Urinary bladder (tissue), 4 donors: Measurements from ENCODE around the gene GFRA1. TPM values are rescaled to one million over a fixed set of nuclear protein-coding genes. Genes with fewer than 3 reads are reported as not detected.

Experiments used
- DNase-seq: peaks from one replicate; pipeline ENCODE4 v3.0.0-alpha.2; 2015; ENCODE audit errors: extremely low spot score
- H3K27ac ChIP-seq: one replicate; pipeline ENCODE4 v1.5.1; 2013; ENCODE audit warnings: low read depth, mild to moderate bottlenecking, moderate library complexity
- H3K36me3 ChIP-seq: one replicate; pipeline ENCODE4 v1.6.1; 2013; ENCODE audit warnings: mild to moderate bottlenecking, moderate library complexity; ENCODE audit not compliant: insufficient read depth
- H3K4me1 ChIP-seq: one replicate; pipeline ENCODE4 v1.6.1; 2013; ENCODE audit warnings: mild to moderate bottlenecking, moderate library complexity; ENCODE audit not compliant: insufficient read depth
- H3K4me3 ChIP-seq: one replicate; pipeline ENCODE4 v1.5.1; 2013; ENCODE audit warnings: low read depth, low read length
- WGBS: extraction: QIAGEN DNeasy Blood & Tissue Kit; methylation state at CpG from one replicate; pipeline ENCODE4 v1.1.7; 2013; 5-methylcytosine and 5-hydroxymethylcytosine counted together
- polyA plus RNA-seq: library from polyadenylated mRNA; stranded (reverse); fragments of 200-250 nt; gene quantifications from one replicate; pipeline ENCODE4 v1.2.3, GENCODE V29; 2013
- total RNA-seq: library from RNA; depleted of rRNA; stranded (reverse); fragments of >200 nt; gene quantifications from one replicate; pipeline ENCODE4 v1.2.3, GENCODE V29; 2014
- donor health status: healthy with polysubstance abuse.
- donor health status: healthy.

Gene GFRA1
- total and polyA plus RNA-seq, 2 donors = 24.2 to 60.9 TPM

DNA sequence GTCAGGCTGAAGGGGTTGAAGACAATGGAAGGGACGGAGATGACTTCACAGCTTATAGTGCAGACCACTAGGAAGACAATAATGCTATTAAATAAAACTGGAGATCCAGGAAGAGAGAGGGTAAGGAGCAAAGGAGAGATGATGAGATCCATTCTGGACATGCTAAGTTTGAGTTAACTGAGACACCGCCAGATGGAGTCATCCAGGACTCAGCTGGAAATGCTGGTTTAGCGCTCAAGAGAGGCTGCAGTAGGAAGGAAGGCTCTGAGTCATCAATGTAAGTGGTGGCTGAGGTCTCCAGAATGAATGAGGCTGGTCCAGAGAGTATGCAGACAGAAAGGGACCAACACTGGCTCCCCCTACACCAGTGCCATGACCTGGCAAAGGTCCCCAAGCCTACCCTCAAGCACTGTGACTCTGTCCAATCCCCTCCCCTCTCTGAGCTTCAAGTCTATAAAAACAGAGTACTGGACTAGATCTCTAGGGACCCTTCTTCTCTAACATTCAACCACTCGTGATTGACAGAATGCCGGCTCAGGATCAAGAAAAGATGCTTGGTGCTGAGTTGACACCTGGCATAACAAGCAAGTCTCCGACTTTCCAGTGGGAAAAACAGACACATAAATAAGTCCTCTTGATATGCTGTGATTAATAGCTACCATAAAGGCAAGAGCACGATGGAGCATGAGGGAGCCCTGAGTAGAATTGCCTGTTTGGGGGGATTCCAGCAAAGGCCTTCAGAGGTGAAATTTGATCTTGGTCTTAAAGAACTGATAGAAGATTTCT is 8.9 kb downstream of the GFRA1 start:
- DNase-seq = no peak
- WGBS = 83% methylated on average over 7 of the region's 7 CpGs
- H3K4me1 ChIP-seq = no peaks in the 10 kb centered on the region
- H3K27ac ChIP-seq = no peak overlapping the region
- H3K4me3 ChIP-seq = no peak overlapping the region
- H3K36me3 ChIP-seq = no peaks in the 10 kb centered on the region

DNA sequence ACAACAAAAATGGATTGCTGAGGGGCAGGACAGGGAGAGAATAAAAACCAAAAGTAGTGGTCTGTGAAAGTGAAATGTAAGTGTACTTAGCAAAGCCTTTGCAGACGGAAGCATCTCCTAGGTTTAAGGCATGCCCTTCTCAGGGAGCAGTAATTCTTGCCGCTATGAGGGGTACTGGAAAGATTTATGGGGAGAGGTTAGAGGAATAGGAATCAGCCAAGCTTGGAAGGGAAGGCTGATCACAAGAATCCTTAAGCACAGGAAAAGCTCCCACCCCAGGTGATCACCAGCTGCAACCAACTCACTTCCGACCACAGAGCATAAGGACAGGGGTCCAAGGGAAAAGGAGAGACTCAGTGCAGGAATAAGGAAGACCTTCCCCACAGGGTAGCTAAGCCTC is 10.3 kb downstream of the GFRA1 start:
- Histone ChIP-seq H3K4me3 (no peak overlapping the region), H3K36me3 (no peaks in the 10 kb centered on the region), H3K27ac (no peak overlapping the region), H3K4me1 (no peaks in the 10 kb centered on the region)
- WGBS = 90% methylated on average over 3 of the region's 3 CpGs
- no peak for DNase-seq

DNA sequence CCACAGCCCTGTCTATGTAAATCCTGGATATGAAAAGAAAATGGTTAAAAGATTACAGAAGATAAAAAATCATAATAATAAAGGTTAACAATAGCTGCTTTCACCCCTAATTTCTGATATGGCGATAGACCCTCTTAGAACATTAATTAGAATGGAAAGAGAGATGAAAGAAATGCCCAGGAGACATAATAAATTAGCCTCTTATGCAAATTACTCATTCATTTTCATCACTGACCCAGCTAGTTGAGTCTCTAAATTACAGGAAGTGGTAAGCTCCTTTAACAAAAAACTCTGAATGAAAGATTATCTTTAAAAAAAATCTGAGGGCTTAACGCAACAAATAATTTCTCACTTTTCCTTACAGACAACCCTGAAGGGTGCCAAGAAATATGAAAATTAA is 12.4 kb downstream of the GFRA1 start:
- Histone ChIP-seq H3K4me1 (no peaks in the 10 kb centered on the region), H3K4me3 (no peak overlapping the region), H3K27ac (no peak overlapping the region), H3K36me3 (no peaks in the 10 kb centered on the region)
- WGBS = 81% methylated on average over 2 of the region's 2 CpGs
- DNase-seq = no peak

DNA sequence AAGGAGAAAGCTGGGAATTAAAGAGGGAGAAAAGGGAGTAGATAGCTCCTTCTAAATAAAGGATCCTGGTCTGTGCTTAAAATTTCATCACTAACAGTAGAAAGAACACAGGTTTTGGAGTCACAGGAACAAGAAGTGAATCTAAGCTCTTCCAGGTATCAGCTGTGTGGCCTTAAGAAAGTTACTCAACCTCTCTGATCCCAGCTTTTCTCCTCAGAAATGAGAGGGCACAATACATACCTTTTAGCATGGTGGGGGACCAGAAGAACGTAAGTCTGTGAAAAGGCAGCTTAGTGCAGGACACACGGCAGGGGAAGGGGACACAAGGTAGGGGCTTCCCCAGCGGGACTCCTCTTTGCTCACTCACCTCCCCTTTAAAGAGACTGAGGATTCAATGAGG is 13.4 kb downstream of the GFRA1 start:
- Histone ChIP-seq H3K4me1 (no peaks in the 10 kb centered on the region), H3K4me3 (no peak overlapping the region), H3K27ac (no peak overlapping the region), H3K36me3 (no peaks in the 10 kb centered on the region)
- no peak for DNase-seq
- WGBS = 87% methylated on average over 3 of the region's 3 CpGs

DNA sequence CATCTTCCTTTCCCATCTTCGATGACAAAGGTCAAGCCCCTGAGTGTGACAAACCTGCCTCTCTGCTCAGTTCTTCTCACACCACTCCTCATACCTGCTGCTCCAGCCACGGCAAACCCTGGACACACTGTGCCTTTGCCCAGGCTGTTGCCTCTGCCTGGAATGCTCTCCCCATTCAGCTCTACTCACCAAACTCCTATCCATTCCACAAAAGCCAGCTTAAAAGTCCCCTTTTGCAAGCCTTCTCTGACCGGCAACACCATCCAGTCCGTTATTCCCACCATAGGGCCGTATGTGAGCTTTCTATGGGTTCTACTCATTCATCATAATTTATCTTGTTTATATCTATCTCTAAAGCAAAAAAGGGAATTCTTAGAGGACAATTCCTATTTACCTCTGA is 15.2 kb downstream of the GFRA1 start:
- Histone ChIP-seq H3K27ac (no peak overlapping the region), H3K4me3 (no peak overlapping the region), H3K4me1 (no peaks in the 10 kb centered on the region), H3K36me3 (no peaks in the 10 kb centered on the region)
- 96% methylated on average over 5 of the region's 5 CpGs for WGBS
- no peak for DNase-seq

DNA sequence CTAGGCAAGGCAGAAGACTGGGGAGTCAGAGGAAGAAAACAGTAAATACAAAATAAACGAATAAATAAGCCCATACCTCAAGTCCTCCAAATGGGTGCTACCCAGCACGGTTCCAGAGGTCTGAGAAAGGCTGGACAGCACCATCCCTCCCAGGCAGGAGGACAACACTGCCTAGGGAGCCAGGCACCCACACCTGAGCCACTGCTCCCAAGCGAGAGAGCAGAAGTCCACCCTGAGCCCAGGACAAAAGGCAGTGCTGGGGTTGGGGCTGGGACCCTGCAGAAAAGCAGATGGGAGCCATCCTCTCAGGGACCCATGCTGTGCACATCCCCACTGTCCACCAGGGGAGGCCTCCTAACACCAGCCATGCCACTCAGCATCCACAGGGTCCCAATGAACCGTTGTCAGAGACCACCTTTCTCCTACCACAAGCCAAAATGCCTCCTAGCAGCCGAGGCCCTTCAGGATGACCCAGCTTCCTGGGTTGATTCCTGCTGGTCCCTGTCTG is 16.2 kb downstream of the GFRA1 start:
- H3K36me3 ChIP-seq = no peaks in the 10 kb centered on the region
- no peak for DNase-seq
- H3K4me3 ChIP-seq = no peak overlapping the region
- WGBS = 67% methylated on average over 5 of the region's 5 CpGs
- no peaks in the 10 kb centered on the region for H3K4me1 ChIP-seq
- H3K27ac ChIP-seq = no peak overlapping the region

DNA sequence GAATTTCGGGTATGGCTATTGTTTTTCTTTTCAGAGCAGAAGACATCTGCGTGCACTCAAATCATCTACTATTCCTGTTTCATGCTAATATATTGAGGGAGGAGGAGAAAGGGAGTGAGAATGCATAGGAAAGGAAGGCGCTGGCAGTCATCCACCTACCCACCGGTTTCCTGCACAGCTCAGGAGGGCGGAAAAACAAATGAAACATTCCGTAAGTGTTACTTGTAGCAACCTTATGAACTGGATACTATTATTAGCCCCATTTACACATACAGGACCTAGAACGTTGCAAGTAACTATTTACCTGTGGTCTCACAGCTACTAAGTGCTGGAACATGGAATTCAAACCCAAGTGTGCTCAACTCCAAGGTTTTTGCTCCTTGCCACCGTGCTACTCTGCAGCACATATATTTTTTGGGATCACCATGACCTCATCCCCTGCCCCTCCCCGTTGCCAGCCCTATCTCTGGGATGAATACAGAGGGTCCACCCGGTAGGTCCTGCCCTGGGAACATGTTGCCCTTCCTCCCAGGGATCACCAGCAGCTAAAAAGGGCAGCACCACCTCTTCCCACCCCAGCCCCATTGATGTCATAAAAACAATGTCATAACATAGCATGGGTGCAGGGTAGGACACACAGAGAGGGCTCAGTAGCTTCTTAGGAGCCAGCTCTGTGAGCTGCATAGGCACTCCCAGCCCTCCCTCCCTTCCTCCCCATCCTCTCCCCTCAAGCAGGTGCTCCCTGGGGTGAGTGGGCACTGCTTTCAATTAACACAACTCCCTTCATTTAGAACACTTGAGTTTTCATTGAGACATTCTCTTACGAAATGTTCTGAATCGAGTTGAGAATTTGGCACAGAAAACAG is 16.9 kb downstream of the GFRA1 start:
- Histone ChIP-seq H3K36me3 (no peaks in the 10 kb centered on the region), H3K4me1 (no peaks in the 10 kb centered on the region), H3K27ac (no peak overlapping the region), H3K4me3 (no peak overlapping the region)
- 79% methylated on average over 12 of the region's 12 CpGs for WGBS
- DNase-seq = no peak

DNA sequence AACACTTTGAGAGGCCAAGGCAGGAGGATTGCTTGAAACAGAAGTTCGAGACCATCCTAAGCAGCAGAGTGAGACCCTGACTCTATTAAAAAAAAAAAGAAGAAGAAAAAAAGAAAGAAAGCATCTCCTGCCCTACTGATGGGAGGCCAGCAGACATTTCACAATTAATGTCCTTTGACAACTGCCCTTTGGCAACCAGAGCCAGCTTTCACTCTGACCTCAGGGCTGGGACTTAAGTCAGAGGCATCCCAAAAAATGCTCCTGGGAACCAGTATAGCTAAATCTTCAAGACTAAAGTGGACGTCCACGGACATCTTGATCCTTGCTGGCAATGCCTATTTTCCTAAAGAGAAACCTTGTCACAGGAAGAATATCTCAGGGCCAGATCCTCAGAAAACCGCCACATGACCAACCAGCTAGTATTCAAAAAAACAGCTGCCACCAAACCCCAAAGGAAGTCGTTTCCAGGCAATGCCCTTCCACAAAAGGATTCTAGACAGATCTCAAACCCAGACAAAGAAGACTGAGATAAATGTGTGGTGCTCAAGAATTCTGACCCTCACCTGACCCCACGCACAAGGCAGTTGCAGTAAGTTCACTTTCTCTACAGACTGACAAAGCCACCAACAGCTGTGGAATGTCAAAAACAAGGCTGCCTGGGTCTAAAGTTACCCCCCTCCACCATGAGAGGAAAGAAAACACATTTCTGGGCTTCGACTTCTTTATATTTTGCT is 18.4 kb downstream of the GFRA1 start:
- Histone ChIP-seq H3K4me1 (no peaks in the 10 kb centered on the region), H3K36me3 (no peaks in the 10 kb centered on the region), H3K4me3 (no peak overlapping the region), H3K27ac (no peak overlapping the region)
- 55% methylated on average over 7 of the region's 7 CpGs for WGBS
- no peak for DNase-seq

DNA sequence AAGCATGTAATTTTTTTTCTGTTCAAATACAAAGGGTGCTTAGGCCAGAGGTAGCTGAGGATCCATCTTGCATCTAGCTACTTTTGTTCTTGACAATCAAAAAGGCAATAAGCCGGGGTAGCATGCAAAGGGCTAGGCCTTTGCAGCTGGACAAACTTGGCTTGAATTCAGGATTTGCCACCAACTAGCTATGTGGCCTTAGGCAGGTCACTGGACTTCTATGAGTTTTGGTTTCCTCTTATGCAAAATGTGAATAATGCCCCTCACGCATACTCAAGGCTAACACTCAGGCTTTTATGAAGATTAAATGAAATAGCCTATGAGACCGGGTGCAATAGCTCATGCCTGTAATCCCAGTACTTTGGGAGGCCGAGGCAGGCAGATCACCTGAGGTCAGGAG is 19.3 kb downstream of the GFRA1 start:
- H3K4me1 ChIP-seq = no peaks in the 10 kb centered on the region
- H3K36me3 ChIP-seq = no peaks in the 10 kb centered on the region
- WGBS = 94% methylated on average over 4 of the region's 4 CpGs
- no peak overlapping the region for H3K27ac ChIP-seq
- no peak for DNase-seq
- no peak overlapping the region for H3K4me3 ChIP-seq

DNA sequence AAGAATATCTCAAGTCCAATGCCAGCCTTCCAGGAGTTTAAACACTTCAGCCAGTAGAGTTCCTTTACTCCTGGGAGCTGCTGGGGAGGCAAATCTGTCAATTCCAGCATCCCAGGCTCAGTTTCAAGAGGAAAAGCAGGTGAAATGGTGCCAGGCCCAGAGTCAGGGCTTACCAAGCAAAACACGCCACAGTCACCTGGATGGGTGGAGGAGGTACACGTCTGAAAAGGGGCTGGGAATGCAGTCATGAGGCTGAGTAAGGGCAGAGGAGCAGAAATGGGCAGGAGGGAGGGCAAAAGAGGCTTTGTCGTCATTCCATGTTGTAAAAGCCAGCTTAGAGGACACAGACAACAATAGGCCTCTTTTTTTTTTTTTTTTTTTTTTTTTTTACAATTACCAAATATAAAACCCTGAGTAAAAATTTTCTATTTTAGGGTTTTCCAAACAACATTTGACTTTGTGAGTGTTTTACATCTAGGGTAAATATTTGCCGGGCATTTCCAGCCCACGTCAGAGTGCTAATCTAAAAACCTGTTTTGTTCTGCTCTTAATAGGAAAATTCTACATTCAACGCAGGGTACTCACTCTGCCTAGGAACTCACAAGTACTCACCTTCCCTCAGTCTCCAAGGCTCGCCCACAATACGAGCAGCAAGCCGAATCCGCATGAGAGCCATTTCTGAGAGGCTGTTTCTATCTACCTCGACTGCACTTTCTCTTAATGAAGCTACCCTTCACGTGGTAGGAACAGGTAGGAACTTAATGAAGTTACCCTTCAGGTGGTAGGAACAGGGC is 21.2 kb downstream of the GFRA1 start:
- DNase-seq = no peak
- Histone ChIP-seq H3K36me3 (no peaks in the 10 kb centered on the region), H3K4me1 (no peaks in the 10 kb centered on the region), H3K4me3 (no peak overlapping the region), H3K27ac (no peak overlapping the region)
- 87% methylated on average over 12 of the region's 12 CpGs for WGBS

DNA sequence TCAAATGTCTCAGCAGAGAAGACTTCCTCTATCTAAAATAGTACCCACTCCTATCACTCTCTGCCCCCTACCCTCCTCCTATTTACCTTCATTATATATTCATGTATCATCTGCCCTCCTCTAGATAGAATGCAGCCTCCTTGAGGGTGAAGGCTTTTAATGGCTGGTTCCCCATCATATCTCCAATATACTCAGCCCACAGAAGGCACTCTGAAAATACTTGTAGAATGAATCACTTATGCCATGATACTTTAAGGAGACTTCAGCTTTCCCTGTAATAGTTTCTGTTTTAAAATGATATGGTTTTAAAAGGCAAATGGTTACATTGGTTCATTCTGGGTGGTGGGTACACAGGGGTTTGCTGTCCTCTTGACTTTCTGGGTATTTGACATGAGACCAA is 25.3 kb downstream of the GFRA1 start:
- no peaks in the 10 kb centered on the region for H3K36me3 ChIP-seq
- H3K27ac ChIP-seq = no peak overlapping the region
- no peak for DNase-seq
- H3K4me1 ChIP-seq = no peaks in the 10 kb centered on the region
- H3K4me3 ChIP-seq = no peak overlapping the region

DNA sequence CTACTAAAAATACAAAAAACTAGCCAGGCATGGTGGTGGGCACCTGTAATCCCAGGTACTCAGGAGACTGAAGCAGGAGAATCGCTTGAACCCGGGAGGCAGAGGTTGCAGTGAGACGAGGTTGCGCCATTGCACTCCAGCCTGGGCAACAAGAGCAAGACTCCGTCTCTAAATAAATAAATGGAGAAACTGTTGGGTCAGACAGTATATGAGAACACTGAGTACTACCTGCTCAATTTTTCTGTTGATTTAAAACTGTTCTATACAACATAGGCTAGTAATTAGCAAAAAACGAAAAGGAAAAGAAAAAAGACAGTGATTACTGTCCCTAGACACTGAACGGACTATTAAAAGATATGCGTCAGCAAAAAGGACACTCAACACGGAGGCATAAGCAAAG is 26.7 kb downstream of the GFRA1 start:
- no peaks in the 10 kb centered on the region for H3K36me3 ChIP-seq
- 82% methylated on average over 9 of the region's 9 CpGs for WGBS
- H3K4me3 ChIP-seq = no peak overlapping the region
- no peak for DNase-seq
- H3K4me1 ChIP-seq = no peaks in the 10 kb centered on the region
- no peak overlapping the region for H3K27ac ChIP-seq

DNA sequence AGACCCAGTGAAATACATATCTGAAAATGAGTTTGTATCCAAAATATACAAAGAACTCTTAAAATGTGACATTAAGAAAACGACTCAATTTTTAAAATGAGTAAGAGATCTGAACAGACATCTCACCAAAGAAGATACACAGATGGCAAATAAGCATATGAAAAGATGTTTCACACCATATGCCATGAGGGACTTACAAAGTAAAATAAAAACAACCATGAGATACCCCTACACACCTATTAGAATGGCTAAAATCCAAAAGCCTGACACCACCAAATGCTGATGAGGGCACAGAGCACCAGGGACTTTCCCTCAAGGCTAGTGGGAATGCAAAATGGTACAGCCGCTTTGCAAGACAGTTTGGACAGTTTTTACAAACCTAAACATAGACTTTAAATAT is 27.9 kb downstream of the GFRA1 start:
- DNase-seq = no peak
- WGBS = 80% methylated on average over 2 of the region's 2 CpGs
- Histone ChIP-seq H3K4me3 (no peak overlapping the region), H3K4me1 (no peaks in the 10 kb centered on the region), H3K27ac (no peak overlapping the region), H3K36me3 (no peaks in the 10 kb centered on the region)
